Caco-2 (cell line): ENCODE data around the gene TRIB2. TPM values are rescaled to one million over a fixed set of nuclear protein-coding genes. Genes with fewer than 3 reads are reported as not detected.

Experiments used
- BruUV-seq: library from RNA; stranded (reverse); fragments of 400-500 nt; replicated peaks from 2 replicates; lab custom pipeline; 2021; lab: Mats Ljungman, UMichigan
- CTCF ChIA-PET: fragments of 300-600 bp; sonication (Branson Sonifier 250); formaldehyde crosslinking; loops from one replicate; lab custom pipeline; 2022; ENCODE audit warnings: antibody characterized with exemption; lab: Charles Lee
- POLR2A ChIA-PET: fragments of 300-600 bp; sonication (Branson Sonifier 250); formaldehyde crosslinking; loops from one replicate; lab custom pipeline; 2022; ENCODE audit warnings: antibody characterized with exemption; lab: Charles Lee
- DNase-seq, 2 experiments: peaks; one replicate each; pipeline versions ENCODE4 v3.0.0 to v3.0.0-alpha.2; 2020 to 2022
- H3K27me3 ChIP-seq: replicated peaks from 2 replicates; pipeline ENCODE4 v1.6.0; 2011; ENCODE audit warnings: low read length; ENCODE audit not compliant: control insufficient read depth, insufficient read depth
- H3K36me3 ChIP-seq: 2 replicates; pipeline ENCODE4 v1.5.1; 2011; ENCODE audit warnings: low read length; ENCODE audit not compliant: control insufficient read depth, insufficient read depth
- H3K4me1 ChIP-seq: fragments of 250-450 bp; sonication (Bioruptor Pico); 2 replicates; pipeline ENCODE4 v1.5.1; 2020; ENCODE audit warnings: mild to moderate bottlenecking
- H3K4me3 ChIP-seq: 2 replicates; pipeline ENCODE4 v1.5.1; 2011; ENCODE audit warnings: low read depth, mild to moderate bottlenecking, control low read depth, low read length
- H3K9me3 ChIP-seq: fragments of 250-450 bp; sonication (Bioruptor Pico); 2 replicates; pipeline ENCODE4 v1.5.1; 2020; ENCODE audit warnings: mild to moderate bottlenecking, moderate library complexity
- H3K27ac Mint-ChIP-seq: one replicate; pipeline ENCODE4 v1.8.0; 2022; ENCODE audit warnings: mixed read lengths; ENCODE audit not compliant: unreplicated experiment
- H3K27me3 Mint-ChIP-seq: one replicate; pipeline ENCODE4 v1.8.0; 2022; ENCODE audit warnings: mixed read lengths; ENCODE audit not compliant: insufficient read depth, unreplicated experiment
- H3K36me3 Mint-ChIP-seq: one replicate; pipeline ENCODE4 v1.8.0; 2022; ENCODE audit warnings: mild to moderate bottlenecking, mixed read lengths; ENCODE audit not compliant: insufficient read depth, unreplicated experiment
- H3K4me1 Mint-ChIP-seq: one replicate; pipeline ENCODE4 v1.8.0; 2022; ENCODE audit warnings: low read depth, mixed read lengths; ENCODE audit not compliant: unreplicated experiment
- H3K4me3 Mint-ChIP-seq: one replicate; pipeline ENCODE4 v1.8.0; 2022; ENCODE audit warnings: mild to moderate bottlenecking, moderate library complexity, mixed read lengths; ENCODE audit not compliant: unreplicated experiment
- H3K9me3 Mint-ChIP-seq: one replicate; pipeline ENCODE4 v1.8.0; 2022; ENCODE audit warnings: mixed read lengths; ENCODE audit not compliant: unreplicated experiment
- intact Hi-C: fragments of 100-400 bp; cut with micrococcal nuclease; formaldehyde crosslinking; loops from one replicate; pipeline ENCODE4 v1.10.0; 2022; ENCODE audit not compliant: unreplicated experiment
- total RNA-seq: library from RNA; stranded (reverse); gene quantifications from 2 replicates; pipeline ENCODE4 v1.2.3, GENCODE V29; 2022
- TF ChIP-seq, protein P1 (sequence below), 2 experiments: fragments of 200-600 bp in 1 of 2; IDR thresholded peaks; 1 replicate in 1 of 2; 2 replicates in 1 of 2; pipeline versions ENCODE4 v1.5.1 to v1.8.0; 2011 to 2022; ENCODE audit warnings: antibody characterized with exemption in 1 of 2, control low read depth in 1 of 2, inconsistent platforms in 1 of 2, low read depth in 1 of 2, low read length in 1 of 2, mild to moderate bottlenecking in 1 of 2, moderate library complexity in 1 of 2; ENCODE audit not compliant: insufficient read depth in 1 of 2, severe bottlenecking in 1 of 2, unreplicated experiment in 1 of 2

The TRIB2 gene
- total RNA-seq, 1 experiment from 2014 or later, result 2.9 TPM

DNA sequence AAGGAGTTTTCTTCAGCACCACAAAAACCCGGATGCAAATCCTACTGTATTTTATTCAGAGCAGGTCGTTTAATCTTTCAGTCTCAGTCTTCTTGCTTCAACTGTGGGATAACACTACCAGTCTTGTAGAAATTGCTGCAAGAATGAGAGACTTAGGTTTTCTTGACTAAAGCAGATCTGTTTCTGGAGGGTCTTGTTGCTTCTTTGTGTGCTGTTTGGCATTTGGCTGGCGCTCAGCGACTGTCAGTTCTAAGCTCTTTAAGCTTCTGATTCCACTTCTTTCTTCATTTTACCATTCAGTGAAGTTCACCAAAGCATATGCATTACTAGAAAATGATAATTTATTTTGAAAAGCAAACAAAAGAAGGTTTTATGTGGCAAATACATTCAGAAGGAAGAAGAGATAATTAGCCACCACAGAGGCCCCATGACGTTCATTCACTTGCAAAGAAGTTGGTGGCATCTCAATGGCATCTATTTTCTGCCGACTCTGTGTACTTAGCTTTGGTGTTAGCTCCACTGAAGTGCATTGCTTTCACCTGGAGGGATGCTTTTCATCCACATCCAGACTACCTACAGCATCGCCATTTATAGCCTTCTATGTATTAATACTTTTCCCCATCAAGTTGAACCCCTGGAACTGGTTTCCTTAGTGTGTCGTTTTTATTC is 53.7 kb downstream of the TRIB2 start:
- no peaks in the 10 kb centered on the region for H3K36me3 Mint-ChIP-seq
- peaks cover 9% of the 10 kb centered on the region for H3K27me3 Mint-ChIP-seq
- BruUV-seq, result no TSS peak

DNA sequence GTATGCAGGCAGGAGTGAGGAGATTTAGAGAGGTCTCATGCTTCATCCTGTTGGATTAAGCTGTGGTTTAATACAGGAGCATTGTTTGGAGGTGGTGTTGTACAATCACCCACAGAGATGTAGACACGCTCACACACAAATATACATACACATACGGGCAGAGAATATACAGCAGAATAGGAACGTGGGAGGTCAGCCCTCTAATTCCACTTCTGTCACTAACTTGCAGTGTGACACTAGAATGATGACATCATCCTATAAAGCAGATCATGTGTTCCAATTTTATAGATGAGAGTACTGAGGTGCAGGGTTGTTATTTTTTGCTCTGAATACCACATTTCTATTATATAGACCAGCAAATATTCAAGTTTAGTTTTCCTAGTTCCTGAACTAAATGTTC is 54.4 kb downstream of the TRIB2 start:
- Histone ChIP-seq H3K9me3 (no peaks in the 10 kb centered on the region), H3K4me1 (no peaks in the 10 kb centered on the region), H3K4me3 (no peak overlapping the region), H3K36me3 (no peaks in the 10 kb centered on the region), H3K27me3 (no peaks in the 10 kb centered on the region)
- TF ChIP-seq, protein P1, sequence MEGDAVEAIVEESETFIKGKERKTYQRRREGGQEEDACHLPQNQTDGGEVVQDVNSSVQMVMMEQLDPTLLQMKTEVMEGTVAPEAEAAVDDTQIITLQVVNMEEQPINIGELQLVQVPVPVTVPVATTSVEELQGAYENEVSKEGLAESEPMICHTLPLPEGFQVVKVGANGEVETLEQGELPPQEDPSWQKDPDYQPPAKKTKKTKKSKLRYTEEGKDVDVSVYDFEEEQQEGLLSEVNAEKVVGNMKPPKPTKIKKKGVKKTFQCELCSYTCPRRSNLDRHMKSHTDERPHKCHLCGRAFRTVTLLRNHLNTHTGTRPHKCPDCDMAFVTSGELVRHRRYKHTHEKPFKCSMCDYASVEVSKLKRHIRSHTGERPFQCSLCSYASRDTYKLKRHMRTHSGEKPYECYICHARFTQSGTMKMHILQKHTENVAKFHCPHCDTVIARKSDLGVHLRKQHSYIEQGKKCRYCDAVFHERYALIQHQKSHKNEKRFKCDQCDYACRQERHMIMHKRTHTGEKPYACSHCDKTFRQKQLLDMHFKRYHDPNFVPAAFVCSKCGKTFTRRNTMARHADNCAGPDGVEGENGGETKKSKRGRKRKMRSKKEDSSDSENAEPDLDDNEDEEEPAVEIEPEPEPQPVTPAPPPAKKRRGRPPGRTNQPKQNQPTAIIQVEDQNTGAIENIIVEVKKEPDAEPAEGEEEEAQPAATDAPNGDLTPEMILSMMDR (IDR thresholded peaks at IDR 0.05; ENCODE audit: insufficient read depth in 1 of 2, low read depth in 1 of 2, low read length in 1 of 2, severe bottlenecking in 1 of 2, unreplicated experiment in 1 of 2), result no peak
- intact Hi-C loops, result no loop called here
- ChIA-PET POLR2A (no interaction called here), CTCF (no interaction called here)
- DNase-seq, result no peak
- BruUV-seq, result no TSS peak
- H3K9me3 Mint-ChIP-seq, result no peaks in the 10 kb centered on the region
- H3K36me3 Mint-ChIP-seq, result no peaks in the 10 kb centered on the region
- no peak overlapping the region for H3K27ac Mint-ChIP-seq
- H3K27me3 Mint-ChIP-seq, result peaks cover 9% of the 10 kb centered on the region
- H3K4me1 Mint-ChIP-seq, result no peaks in the 10 kb centered on the region
- no peak overlapping the region for H3K4me3 Mint-ChIP-seq

More for the DNA sequence above, 53.7 kb downstream of the TRIB2 start:
- no peak overlapping the region for H3K27ac Mint-ChIP-seq
- Histone ChIP-seq H3K4me1 (no peaks in the 10 kb centered on the region), H3K36me3 (no peaks in the 10 kb centered on the region), H3K27me3 (no peaks in the 10 kb centered on the region), H3K9me3 (no peaks in the 10 kb centered on the region), H3K4me3 (no peak overlapping the region)
- POLR2A ChIA-PET, result no interaction called here
- no peak for DNase-seq
- TF ChIP-seq, protein P1 (IDR thresholded peaks at IDR 0.05; ENCODE audit: insufficient read depth in 1 of 2, low read depth in 1 of 2, low read length in 1 of 2, severe bottlenecking in 1 of 2, unreplicated experiment in 1 of 2), result no peak
- no peaks in the 10 kb centered on the region for H3K9me3 Mint-ChIP-seq
- intact Hi-C loops, result no loop called here
- CTCF ChIA-PET, result no interaction called here
- no peak overlapping the region for H3K4me3 Mint-ChIP-seq
- no peaks in the 10 kb centered on the region for H3K4me1 Mint-ChIP-seq

DNA sequence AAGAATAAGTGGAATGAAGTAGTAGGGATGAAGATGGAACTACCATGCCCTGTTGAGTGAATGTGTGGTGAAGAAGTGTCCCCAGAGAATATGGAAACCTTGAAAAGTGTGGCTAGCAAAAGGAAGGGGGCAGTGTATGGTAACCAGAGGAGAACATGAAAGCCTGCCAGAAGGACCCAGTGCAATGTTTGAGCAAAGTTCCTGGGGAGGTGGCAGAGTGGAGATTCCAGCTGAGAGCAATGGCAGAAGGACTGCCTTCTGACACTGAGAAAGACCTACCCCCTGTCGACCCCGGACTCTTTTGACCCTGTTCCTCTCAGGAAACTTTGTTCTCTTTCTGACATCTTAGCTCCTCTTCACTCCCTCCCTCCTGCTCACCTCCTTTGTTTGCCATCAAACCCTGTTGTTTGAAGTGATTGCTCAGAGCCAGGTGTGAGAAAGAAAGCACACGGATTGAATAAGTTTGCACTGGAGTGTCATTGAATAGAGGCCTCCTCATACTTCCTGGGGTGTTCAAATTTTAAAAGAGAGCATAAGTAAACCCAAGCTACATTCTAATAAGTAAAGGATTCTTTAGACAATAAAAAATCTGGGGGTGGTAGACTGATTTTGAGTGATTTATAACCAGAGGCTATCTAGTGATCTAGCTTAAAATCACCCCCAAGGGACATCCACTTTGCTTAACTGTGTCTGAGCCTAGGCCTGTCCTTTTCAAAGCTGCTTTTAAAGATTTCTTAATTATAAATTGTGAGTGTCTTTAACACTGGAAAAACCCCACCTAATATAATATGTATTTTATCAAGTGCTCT is 57.1 kb downstream of the TRIB2 start:
- intact Hi-C loops, result no loop called here
- Mint-ChIP-seq H3K4me1 (no peaks in the 10 kb centered on the region), H3K27ac (no peak overlapping the region), H3K4me3 (no peak overlapping the region), H3K27me3 (peaks cover 5% of the 10 kb centered on the region), H3K9me3 (no peaks in the 10 kb centered on the region), H3K36me3 (no peaks in the 10 kb centered on the region)
- CTCF ChIA-PET, result no interaction called here
- H3K4me1 ChIP-seq, result no peaks in the 10 kb centered on the region
- DNase-seq, result no peak
- BruUV-seq, result no TSS peak
- POLR2A ChIA-PET, result no interaction called here
- H3K9me3 ChIP-seq, result no peaks in the 10 kb centered on the region
- no peak overlapping the region for H3K4me3 ChIP-seq
- no peaks in the 10 kb centered on the region for H3K36me3 ChIP-seq
- TF ChIP-seq, protein P1 (IDR thresholded peaks at IDR 0.05; ENCODE audit: insufficient read depth in 1 of 2, low read depth in 1 of 2, low read length in 1 of 2, severe bottlenecking in 1 of 2, unreplicated experiment in 1 of 2), result no peak
- no peaks in the 10 kb centered on the region for H3K27me3 ChIP-seq
